ENCODE measurements around the gene CAMK2N1. TPM values are rescaled to one million over a fixed set of nuclear protein-coding genes. Genes with fewer than 3 reads are reported as not detected.
A peak's percentile ranks its signal among the peaks of the same experiment; 100 is the strongest.

CAMK2N1 gene
- total RNA-seq, 1 donor from 2014 or later = 120 TPM

- H3K4me1 Mint-ChIP-seq (ENCODE audit: low read depth, unreplicated experiment) = peaks cover 29% of the 10 kb centered on the region
- peaks cover 5% of the 10 kb centered on the region for H3K9me3 Mint-ChIP-seq (ENCODE audit: unreplicated experiment)
- no peak overlapping the region for H3K27ac Mint-ChIP-seq (ENCODE audit: unreplicated experiment)
- TF ChIP-seq CTCF (IDR thresholded peaks at IDR 0.05; ENCODE audit: partially characterized antibody, unreplicated experiment) = no peak
- H3K27me3 Mint-ChIP-seq (ENCODE audit: unreplicated experiment) = peaks cover 1% of the 10 kb centered on the region
- no peak overlapping the region for H3K4me3 Mint-ChIP-seq (ENCODE audit: unreplicated experiment)
- no peaks in the 10 kb centered on the region for H3K36me3 Mint-ChIP-seq (ENCODE audit: unreplicated experiment)
- DNase-seq = no peak
Measured at GRCh38 chr1:20474996-20475395, 11.0 kb downstream of the CAMK2N1 start.

- H3K4me1 Mint-ChIP-seq (ENCODE audit: low read depth, unreplicated experiment) = peaks cover 27% of the 10 kb centered on the region
- no peak overlapping the region for H3K4me3 Mint-ChIP-seq (ENCODE audit: unreplicated experiment)
- DNase-seq = no peak
- H3K36me3 Mint-ChIP-seq (ENCODE audit: unreplicated experiment) = no peaks in the 10 kb centered on the region
- TF ChIP-seq CTCF (IDR thresholded peaks at IDR 0.05; ENCODE audit: partially characterized antibody, unreplicated experiment) = no peak
- H3K27ac Mint-ChIP-seq (ENCODE audit: unreplicated experiment) = no peak overlapping the region
- peaks cover 5% of the 10 kb centered on the region for H3K9me3 Mint-ChIP-seq (ENCODE audit: unreplicated experiment)
- peaks cover 1% of the 10 kb centered on the region for H3K27me3 Mint-ChIP-seq (ENCODE audit: unreplicated experiment)
Measured at GRCh38 chr1:20474333-20474975, 11.6 kb downstream of the CAMK2N1 start.

- Mint-ChIP-seq H3K4me3 (ENCODE audit: unreplicated experiment) (no peak overlapping the region), H3K4me1 (ENCODE audit: low read depth, unreplicated experiment) (peaks cover 27% of the 10 kb centered on the region), H3K9me3 (ENCODE audit: unreplicated experiment) (peaks cover 5% of the 10 kb centered on the region), H3K27ac (ENCODE audit: unreplicated experiment) (no peak overlapping the region), H3K27me3 (ENCODE audit: unreplicated experiment) (peaks cover 1% of the 10 kb centered on the region), H3K36me3 (ENCODE audit: unreplicated experiment) (no peaks in the 10 kb centered on the region)
- TF ChIP-seq CTCF (IDR thresholded peaks at IDR 0.05; ENCODE audit: partially characterized antibody, unreplicated experiment) = no peak
- DNase-seq = no peak
Measured at GRCh38 chr1:20473894-20474293, 12.1 kb downstream of the CAMK2N1 start.

GRCh38 chr1:20472860-20473711, 12.9 kb downstream of the CAMK2N1 start:
- no peaks in the 10 kb centered on the region for H3K36me3 Mint-ChIP-seq (ENCODE audit: unreplicated experiment)

More at GRCh38 chr1:20472860-20473711, 12.9 kb downstream of the CAMK2N1 start:
- peak overlapping the region; percentile 11 for H3K4me3 Mint-ChIP-seq (ENCODE audit: unreplicated experiment)
- H3K4me1 Mint-ChIP-seq (ENCODE audit: low read depth, unreplicated experiment) = peaks cover 24% of the 10 kb centered on the region
- DNase-seq = peak; percentile 82
- no peak for TF ChIP-seq CTCF (IDR thresholded peaks at IDR 0.05; ENCODE audit: partially characterized antibody, unreplicated experiment)
- H3K27me3 Mint-ChIP-seq (ENCODE audit: unreplicated experiment) = peaks cover 1% of the 10 kb centered on the region
- H3K9me3 Mint-ChIP-seq (ENCODE audit: unreplicated experiment) = peaks cover 5% of the 10 kb centered on the region
- no peak overlapping the region for H3K27ac Mint-ChIP-seq (ENCODE audit: unreplicated experiment)
